Colonic mucosa (tissue), 4 donors: ENCODE measurements around the gene SCRT2. TPM values are rescaled to one million over a fixed set of nuclear protein-coding genes. Genes with fewer than 3 reads are reported as not detected.

Source experiments
- DNase-seq: peaks from one replicate; pipeline ENCODE4 v3.0.0-alpha.2; 2020
- H3K27ac ChIP-seq: fragments of 200-600 bp; one replicate; pipeline ENCODE4 v1.8.0; 2021
- H3K27me3 ChIP-seq: fragments of 200-600 bp; one replicate; pipeline ENCODE4 v1.8.0; 2021
- H3K36me3 ChIP-seq: fragments of 200-600 bp; one replicate; pipeline ENCODE4 v1.8.0; 2021
- H3K4me1 ChIP-seq: fragments of 200-600 bp; one replicate; pipeline ENCODE4 v1.8.0; 2021; ENCODE audit warnings: mild to moderate bottlenecking
- H3K4me3 ChIP-seq: fragments of 200-600 bp; one replicate; pipeline ENCODE4 v1.8.0; 2021
- H3K9ac ChIP-seq, 2 donors: one replicate each; pipeline ENCODE4 v1.7.0; 2013; ENCODE audit warnings: control low read depth in 2 of 2, low read depth in 2 of 2, low read length in 2 of 2
- H3K9me3 ChIP-seq: fragments of 200-600 bp; one replicate; pipeline ENCODE4 v1.8.0; 2021
- intact Hi-C: fragments of 100-400 bp; cut with DNase I; formaldehyde crosslinking; loops from one replicate; pipeline ENCODE4 v1.14.1; 2022
- total RNA-seq, 2 donors: library from RNA; stranded (reverse); fragmentation: NEBNext Ultra II Directional in 1 of 2; extraction: Animal tissue kit (Norgen Biotek cat#: 25700) in 1 of 2; gene quantifications; one replicate each; pipeline ENCODE4 v1.2.1, GENCODE V29; 2021
- TF ChIP-seq, protein P1 (sequence below): fragments of 200-600 bp; IDR thresholded peaks from one replicate; pipeline ENCODE4 v1.8.0; 2022; ENCODE audit warnings: antibody characterized with exemption, mild to moderate bottlenecking
- donor health status: healthy.
- donor health status: DM: no; HTN: no; CAD: no.
- donor health status: DM: no; HTN: no; CAD: no.

The SCRT2 gene
- total RNA-seq, 2 donors from 2014 or later: not detected

GRCh38 chr20:676967-677366, 1.4 kb upstream of the SCRT2 start:
- no peak for DNase-seq
- no peak overlapping the region for H3K27ac ChIP-seq
- no peaks in the 10 kb centered on the region for H3K36me3 ChIP-seq
- intact Hi-C loops: no loop called here
- no peak overlapping the region for H3K9ac ChIP-seq
- TF ChIP-seq, protein P1, sequence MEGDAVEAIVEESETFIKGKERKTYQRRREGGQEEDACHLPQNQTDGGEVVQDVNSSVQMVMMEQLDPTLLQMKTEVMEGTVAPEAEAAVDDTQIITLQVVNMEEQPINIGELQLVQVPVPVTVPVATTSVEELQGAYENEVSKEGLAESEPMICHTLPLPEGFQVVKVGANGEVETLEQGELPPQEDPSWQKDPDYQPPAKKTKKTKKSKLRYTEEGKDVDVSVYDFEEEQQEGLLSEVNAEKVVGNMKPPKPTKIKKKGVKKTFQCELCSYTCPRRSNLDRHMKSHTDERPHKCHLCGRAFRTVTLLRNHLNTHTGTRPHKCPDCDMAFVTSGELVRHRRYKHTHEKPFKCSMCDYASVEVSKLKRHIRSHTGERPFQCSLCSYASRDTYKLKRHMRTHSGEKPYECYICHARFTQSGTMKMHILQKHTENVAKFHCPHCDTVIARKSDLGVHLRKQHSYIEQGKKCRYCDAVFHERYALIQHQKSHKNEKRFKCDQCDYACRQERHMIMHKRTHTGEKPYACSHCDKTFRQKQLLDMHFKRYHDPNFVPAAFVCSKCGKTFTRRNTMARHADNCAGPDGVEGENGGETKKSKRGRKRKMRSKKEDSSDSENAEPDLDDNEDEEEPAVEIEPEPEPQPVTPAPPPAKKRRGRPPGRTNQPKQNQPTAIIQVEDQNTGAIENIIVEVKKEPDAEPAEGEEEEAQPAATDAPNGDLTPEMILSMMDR: no peak
- no peaks in the 10 kb centered on the region for H3K9me3 ChIP-seq
- H3K4me3 ChIP-seq: no peak overlapping the region
- no peaks in the 10 kb centered on the region for H3K4me1 ChIP-seq
- peaks cover 29% of the 10 kb centered on the region for H3K27me3 ChIP-seq

DNA sequence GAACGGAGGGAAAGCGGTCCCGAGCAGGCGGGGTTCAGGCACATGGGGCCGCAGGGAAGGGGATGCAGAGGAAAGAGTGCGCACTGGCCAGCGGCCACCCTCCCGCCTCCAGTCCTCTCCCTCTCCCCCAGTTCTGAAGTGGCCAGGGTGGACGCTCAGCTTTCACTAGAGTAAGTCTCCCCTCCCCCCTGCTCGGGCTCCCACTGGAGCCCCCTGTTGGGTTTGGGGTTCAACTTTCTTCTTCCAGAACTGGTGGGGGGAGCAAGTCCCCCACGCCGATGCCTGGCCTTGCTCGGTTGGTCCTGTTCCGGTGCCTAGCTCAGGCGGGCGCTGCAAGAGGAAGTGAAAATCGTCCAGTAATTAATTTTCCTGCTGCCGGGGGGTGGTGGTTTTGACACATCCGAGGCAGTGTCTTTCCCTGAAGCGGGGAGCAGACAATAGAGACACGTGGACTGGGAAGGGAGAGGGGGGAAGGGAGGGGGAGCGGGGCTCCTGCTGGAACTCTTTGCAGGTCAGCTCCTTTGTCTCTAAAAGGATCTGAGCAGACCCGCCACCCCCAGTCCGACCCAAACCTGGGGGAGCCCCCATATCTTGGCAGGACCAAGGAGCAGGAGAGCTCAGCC, 824 bp upstream of the SCRT2 start:
- H3K27me3 ChIP-seq: peaks cover 30% of the 10 kb centered on the region

GRCh38 chr20:675033-675452, 559 bp downstream of the SCRT2 start:
- TF ChIP-seq, protein P1: no peak
- Histone ChIP-seq H3K36me3 (no peaks in the 10 kb centered on the region), H3K27ac (no peak overlapping the region), H3K27me3 (peaks cover 34% of the 10 kb centered on the region), H3K9me3 (no peaks in the 10 kb centered on the region), H3K4me3 (no peak overlapping the region), H3K4me1 (no peaks in the 10 kb centered on the region), H3K9ac (no peak overlapping the region)
- intact Hi-C loops: no loop called here
- DNase-seq: no peak

More for the DNA sequence above, 824 bp upstream of the SCRT2 start:
- intact Hi-C loops: no loop called here
- Histone ChIP-seq H3K36me3 (no peaks in the 10 kb centered on the region), H3K4me1 (no peaks in the 10 kb centered on the region), H3K4me3 (no peak overlapping the region), H3K27ac (no peak overlapping the region), H3K9me3 (no peaks in the 10 kb centered on the region), H3K9ac (no peak overlapping the region)
- TF ChIP-seq, protein P1: no peak
- DNase-seq: no peak

DNA sequence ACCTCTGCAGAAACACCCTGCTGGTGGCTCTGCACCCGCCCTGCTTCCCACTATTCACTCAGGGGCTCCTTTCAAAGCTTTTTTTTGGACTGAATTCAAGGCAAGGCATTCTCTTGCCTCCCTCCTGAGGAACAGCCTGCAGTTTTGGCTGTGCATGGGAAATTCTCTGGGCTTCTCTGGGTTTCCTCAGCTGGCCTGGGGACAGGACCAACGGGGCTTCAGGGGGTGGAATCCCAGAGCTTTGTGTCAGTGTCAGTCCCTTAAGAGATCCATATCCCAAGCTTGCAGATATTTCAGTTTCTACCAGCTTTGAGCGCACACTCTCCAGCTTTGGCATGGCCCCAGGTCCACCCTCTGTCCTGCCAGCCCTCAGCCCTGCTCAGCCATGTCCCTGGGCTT, 2.0 kb downstream of the SCRT2 start:
- H3K27me3 ChIP-seq: peaks cover 34% of the 10 kb centered on the region
- TF ChIP-seq, protein P1: no peak
- intact Hi-C loops: no loop called here

DNA sequence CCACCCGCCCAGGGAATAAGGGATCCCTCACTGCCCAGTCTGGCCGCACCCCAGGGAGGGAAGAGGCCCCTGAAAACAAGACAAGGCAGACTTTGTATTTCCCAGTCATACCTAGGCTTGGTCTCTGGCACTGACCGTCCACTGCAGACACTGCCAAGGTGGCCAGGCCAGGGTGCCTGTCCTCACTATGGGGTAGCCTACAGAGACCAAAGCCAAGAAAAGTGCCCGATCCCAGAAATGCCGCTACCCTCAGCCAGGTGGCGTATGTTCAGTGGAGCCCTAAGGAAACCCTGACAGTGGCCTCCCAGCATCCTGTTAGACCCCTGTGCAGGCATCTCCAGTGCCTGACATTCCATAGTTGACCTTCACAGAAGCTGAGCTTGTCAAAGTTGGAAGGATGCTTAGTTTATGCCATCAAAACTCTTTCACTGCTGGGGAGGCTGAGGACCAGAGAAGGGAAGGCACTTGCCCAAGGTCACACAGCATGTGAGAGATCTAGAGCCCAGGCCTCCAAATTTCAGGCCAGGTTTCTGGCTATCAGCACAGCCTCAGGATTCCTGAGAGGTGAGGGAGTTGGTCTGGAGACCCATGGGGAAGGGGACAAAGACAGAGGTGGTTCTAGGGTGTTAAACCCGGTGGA, 2.5 kb downstream of the SCRT2 start:
- intact Hi-C loops: no loop called here
- TF ChIP-seq, protein P1: no peak
- Histone ChIP-seq H3K4me1 (no peaks in the 10 kb centered on the region), H3K27me3 (peaks cover 34% of the 10 kb centered on the region), H3K9ac (no peak overlapping the region), H3K4me3 (no peak overlapping the region), H3K36me3 (no peaks in the 10 kb centered on the region), H3K9me3 (no peaks in the 10 kb centered on the region), H3K27ac (no peak overlapping the region)
- DNase-seq: no peak

More for the DNA sequence above, 2.0 kb downstream of the SCRT2 start:
- Histone ChIP-seq H3K36me3 (no peaks in the 10 kb centered on the region), H3K4me1 (no peaks in the 10 kb centered on the region), H3K4me3 (no peak overlapping the region), H3K9me3 (no peaks in the 10 kb centered on the region), H3K27ac (no peak overlapping the region), H3K9ac (no peak overlapping the region)
- DNase-seq: no peak
